GM12801 (cell line): ENCODE data around the gene PCP2.

ENCODE experiments used
- TF ChIP-seq, protein P1 (sequence below): IDR thresholded peaks from one replicate; pipeline ENCODE4 v1.5.1; 2011; ENCODE audit warnings: control low read depth; ENCODE audit not compliant: insufficient read length; ENCODE audit errors: extremely low read depth

PCP2 gene

DNA sequence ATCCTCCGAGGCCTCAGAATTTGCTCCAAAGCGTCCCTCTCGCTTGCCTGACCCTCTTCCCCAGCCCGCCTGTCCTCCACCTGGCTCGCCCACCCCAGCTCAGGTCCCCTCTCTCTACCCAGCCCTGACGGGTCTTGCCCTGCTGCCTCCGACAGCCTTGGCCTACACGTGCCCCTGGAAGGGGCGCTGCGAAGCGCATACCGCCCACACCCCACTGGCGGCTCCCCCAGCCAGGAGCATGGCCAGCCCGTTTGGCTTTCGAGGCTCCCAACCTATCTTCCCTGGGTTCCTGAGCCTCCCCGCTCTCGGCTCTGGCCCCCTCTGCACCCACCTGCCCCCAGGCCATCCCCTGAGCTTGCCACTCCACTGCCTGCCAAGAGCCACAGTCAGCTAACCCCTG is 8.7 kb downstream of the PCP2 start:
- TF ChIP-seq, protein P1, sequence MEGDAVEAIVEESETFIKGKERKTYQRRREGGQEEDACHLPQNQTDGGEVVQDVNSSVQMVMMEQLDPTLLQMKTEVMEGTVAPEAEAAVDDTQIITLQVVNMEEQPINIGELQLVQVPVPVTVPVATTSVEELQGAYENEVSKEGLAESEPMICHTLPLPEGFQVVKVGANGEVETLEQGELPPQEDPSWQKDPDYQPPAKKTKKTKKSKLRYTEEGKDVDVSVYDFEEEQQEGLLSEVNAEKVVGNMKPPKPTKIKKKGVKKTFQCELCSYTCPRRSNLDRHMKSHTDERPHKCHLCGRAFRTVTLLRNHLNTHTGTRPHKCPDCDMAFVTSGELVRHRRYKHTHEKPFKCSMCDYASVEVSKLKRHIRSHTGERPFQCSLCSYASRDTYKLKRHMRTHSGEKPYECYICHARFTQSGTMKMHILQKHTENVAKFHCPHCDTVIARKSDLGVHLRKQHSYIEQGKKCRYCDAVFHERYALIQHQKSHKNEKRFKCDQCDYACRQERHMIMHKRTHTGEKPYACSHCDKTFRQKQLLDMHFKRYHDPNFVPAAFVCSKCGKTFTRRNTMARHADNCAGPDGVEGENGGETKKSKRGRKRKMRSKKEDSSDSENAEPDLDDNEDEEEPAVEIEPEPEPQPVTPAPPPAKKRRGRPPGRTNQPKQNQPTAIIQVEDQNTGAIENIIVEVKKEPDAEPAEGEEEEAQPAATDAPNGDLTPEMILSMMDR = no peak

DNA sequence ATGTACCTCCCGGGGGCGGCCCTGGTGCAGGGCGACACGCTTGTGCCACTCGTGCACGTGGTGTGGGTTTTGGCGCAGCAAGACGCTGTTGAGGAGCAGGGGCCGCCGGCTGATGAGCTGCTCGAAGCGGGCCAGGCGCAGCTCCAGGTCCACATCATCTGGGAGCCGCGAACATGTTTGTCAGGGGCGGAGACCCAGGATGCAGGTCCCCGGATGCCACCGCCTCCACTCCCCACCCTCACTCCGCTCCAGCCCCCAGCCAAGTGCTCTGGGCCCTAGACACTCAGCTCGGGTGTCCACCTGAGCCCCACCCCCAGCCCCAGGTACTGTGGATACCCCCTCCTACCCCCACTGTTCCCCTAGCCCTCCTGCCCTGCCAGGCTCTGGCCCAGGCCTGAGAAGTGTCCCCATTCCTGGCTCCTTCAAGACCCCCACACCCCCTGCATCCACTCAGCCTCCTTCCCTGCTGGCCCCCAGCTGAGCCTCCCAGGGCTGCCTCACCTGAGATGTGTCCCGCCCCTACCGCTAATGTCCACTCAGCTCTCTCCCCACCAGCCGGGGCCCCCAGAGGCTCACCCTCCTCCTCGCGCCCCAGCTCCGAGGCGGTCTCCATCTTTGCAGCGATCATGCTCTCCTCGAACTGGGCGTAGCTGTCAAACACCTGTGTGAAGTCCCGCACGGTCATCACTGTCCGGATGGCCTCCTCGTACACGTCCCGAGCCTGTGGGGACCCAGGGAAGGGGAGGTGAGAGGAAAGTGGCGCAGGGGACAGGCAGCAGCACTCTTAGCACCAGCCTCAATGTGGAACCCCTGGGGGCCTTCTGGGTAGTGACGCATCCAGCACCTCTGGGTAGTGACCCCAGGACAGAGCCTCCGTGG is 9.6 kb downstream of the PCP2 start:
- TF ChIP-seq, protein P1 = no peak

DNA sequence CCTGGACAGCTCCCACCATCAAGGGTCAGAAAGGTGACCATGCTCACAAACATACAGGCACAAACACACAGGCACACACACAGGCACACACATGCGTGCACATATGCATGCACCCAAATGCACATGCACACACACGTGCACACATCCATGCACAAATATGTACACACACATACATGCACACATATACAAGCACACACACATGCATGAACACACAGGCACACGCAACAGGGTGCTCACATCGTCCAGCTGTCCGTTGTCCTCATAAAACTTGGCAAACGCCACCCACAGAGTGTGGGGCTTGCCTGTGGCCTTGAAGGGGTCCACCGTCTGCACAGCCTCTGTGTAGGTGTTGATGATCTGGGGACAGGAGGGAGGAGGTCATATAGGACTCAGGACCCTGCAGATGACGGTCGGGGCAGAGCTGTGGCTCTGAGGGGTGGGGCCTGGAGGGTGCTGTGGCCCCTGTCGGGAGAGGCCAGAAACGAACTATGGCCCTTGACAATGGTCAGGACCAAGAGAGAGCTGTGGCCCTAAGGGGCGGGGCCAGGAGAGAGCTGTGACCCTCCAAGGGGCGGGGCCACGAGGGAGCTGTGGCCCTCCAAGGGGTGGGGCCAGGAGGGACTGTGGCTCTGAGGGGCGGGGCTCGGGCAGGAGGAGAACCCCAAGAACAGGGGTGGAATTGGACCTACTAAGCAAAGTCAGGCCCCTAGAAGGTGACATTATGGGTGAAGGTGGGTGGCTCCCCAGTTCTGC is 10.4 kb downstream of the PCP2 start:
- TF ChIP-seq, protein P1 = no peak

GRCh38 chr19:7620442-7621412 is 12.8 kb downstream of the PCP2 start:
- TF ChIP-seq, protein P1 = no peak

DNA sequence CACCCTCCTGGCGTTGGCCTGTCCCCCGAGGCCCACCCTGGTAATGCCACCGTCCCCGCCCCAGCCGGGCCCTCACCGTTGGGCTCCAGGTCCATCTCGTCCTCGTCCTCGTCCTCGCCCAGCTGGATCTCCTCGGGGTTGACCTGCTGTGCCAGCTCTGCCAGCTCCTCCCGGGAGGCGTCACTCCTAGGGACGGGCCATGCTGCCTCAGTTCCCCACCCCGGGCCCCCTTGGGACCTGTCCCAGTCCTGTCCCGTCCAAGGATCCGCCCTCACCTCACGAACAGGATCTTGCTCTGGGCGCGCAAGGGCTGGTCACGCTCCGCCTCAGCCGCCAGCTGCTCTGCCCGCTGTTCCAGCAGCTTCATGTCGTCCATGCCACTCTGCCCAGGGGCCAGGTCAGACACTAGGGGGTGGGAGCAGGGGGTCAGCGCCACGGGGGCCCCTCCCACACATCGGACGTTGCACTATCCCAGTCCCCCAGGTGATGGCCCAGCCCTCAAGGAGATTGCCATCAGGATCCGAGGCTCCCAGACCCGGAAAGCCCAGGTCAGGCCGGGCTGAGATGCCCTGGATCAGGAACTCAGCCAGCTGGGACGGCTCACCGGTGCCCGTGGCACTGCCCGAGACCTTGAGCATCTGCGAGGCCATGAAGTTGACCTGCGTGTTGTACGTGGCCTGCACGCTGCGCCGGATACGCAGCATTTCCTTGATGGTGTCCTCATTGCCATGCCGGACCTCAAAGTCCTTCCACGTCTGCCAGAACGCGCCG is 13.7 kb downstream of the PCP2 start:
- TF ChIP-seq, protein P1 = no peak

GRCh38 chr19:7618771-7619510 is 14.6 kb downstream of the PCP2 start:
- TF ChIP-seq, protein P1 = no peak
